ENCODE measurements around the gene CFAP77.

GRCh38 chr9:132485393-132485792 lies 75.4 kb downstream of the CFAP77 start:
- TF ChIP-seq POLR2AphosphoS5 (IDR thresholded peaks at IDR 0.05) (no peak), CTCF (IDR thresholded peaks at IDR 0.05) (no peak), POLR2A (IDR thresholded peaks at IDR 0.05) (no peak)

Measured in breast epithelium (tissue), 3 donors.